GM08714 (cell line): Measurements from ENCODE around the gene PLPP7.
"Not testable (repeated sequence)": the region's sequence is repeated elsewhere in the genome, so short reads cannot be mapped to it uniquely, and the experiment has no call there.

Experiments
- H3K4me3 ChIP-seq: fragments of 200-500 bp; sonication (Bioruptor generic); 2 replicates; pipeline ENCODE4 v1.5.1; 2014; ENCODE audit warnings: mild to moderate bottlenecking, low read length, inconsistent platforms
- ZNF274 ChIP-seq: IDR thresholded peaks from 2 replicates; pipeline ENCODE4 v1.6.1; 2012; ENCODE audit warnings: mild to moderate bottlenecking, low read depth, low read length

The PLPP7 gene

GRCh38 chr9:131259916-131260597, 29.5 kb upstream of the PLPP7 start:
- no peak overlapping the region for H3K4me3 ChIP-seq
- no peak for TF ChIP-seq ZNF274

- TF ChIP-seq ZNF274 = no peak
- H3K4me3 ChIP-seq = no peak overlapping the region
These were observed 28.6 kb upstream of the PLPP7 start for GRCh38 chr9:131260751-131261452.

GRCh38 chr9:131262327-131263032, 27.0 kb upstream of the PLPP7 start:
- no peak for TF ChIP-seq ZNF274
- no peak overlapping the region; the same call in 1 of the 2 replicates for H3K4me3 ChIP-seq

GRCh38 chr9:131263033-131263343, 26.5 kb upstream of the PLPP7 start:
- H3K4me3 ChIP-seq = not testable (repeated sequence)

GRCh38 chr9:131263701-131264100, 25.8 kb upstream of the PLPP7 start:
- H3K4me3 ChIP-seq = no peak overlapping the region
- no peak for TF ChIP-seq ZNF274

- no peak overlapping the region for H3K4me3 ChIP-seq
- TF ChIP-seq ZNF274 = no peak
These were observed 25.3 kb upstream of the PLPP7 start for GRCh38 chr9:131264231-131264630.

GRCh38 chr9:131266266-131267229, 23.0 kb upstream of the PLPP7 start:
- no peak overlapping the region for H3K4me3 ChIP-seq
- TF ChIP-seq ZNF274 = no peak

- peak overlapping the region; percentile 10; the same call in 1 of the 2 replicates for H3K4me3 ChIP-seq
- no peak for TF ChIP-seq ZNF274
These were observed 19.1 kb upstream of the PLPP7 start for GRCh38 chr9:131270171-131271015.

GRCh38 chr9:131271016-131271273, 18.6 kb upstream of the PLPP7 start:
- H3K4me3 ChIP-seq = peak overlapping the region; percentile 10; the same call in 1 of the 2 replicates

GRCh38 chr9:131271506-131271931, 18.0 kb upstream of the PLPP7 start:
- TF ChIP-seq ZNF274 = no peak
- peak overlapping the region; percentile 10; the same call in 1 of the 2 replicates for H3K4me3 ChIP-seq

- no peak for TF ChIP-seq ZNF274
- H3K4me3 ChIP-seq = peak overlapping the region; percentile 77; the same call in 1 of the 2 replicates
These were observed 17.3 kb upstream of the PLPP7 start for GRCh38 chr9:131272212-131272611.

GRCh38 chr9:131273146-131273855, 16.2 kb upstream of the PLPP7 start:
- H3K4me3 ChIP-seq = peak overlapping the region; percentile 77; the same call in 1 of the 2 replicates
- no peak for TF ChIP-seq ZNF274

- TF ChIP-seq ZNF274 = no peak
These were observed 15.5 kb upstream of the PLPP7 start for GRCh38 chr9:131273856-131274673.

More at GRCh38 chr9:131273856-131274673, 15.5 kb upstream of the PLPP7 start:
- H3K4me3 ChIP-seq = peak overlapping the region; percentile 77; the same call in 1 of the 2 replicates
